DND-41 (cell line): ENCODE measurements around the gene GAS2.

Source experiments
- ATAC-seq: fragments of 200-7000 bp; cut with Tn5 transposase; 3 replicates; pipeline ENCODE4 v1.9.1; 2021; ENCODE audit warnings: low read depth; ENCODE audit not compliant: insufficient read depth
- DNase-seq: peaks from one replicate; pipeline ENCODE4 v3.0.0-alpha.2; 2020
- H2AFZ ChIP-seq: 2 replicates; pipeline ENCODE4 v1.6.0; 2012; ENCODE audit warnings: low read depth, low read length
- H3K27ac ChIP-seq: 2 replicates; pipeline ENCODE4 v1.5.1; 2012; ENCODE audit warnings: low read length, inconsistent platforms
- H3K27me3 ChIP-seq: fragments of 200-600 bp; sonication (generic); 2 replicates; pipeline ENCODE4 v1.6.0; 2012; ENCODE audit warnings: low read length, mild to moderate bottlenecking, inconsistent platforms; ENCODE audit not compliant: insufficient read depth, poor library complexity
- H3K36me3 ChIP-seq: 2 replicates; pipeline ENCODE4 v1.5.1; 2012; ENCODE audit warnings: low read length, inconsistent platforms; ENCODE audit not compliant: insufficient read depth
- H3K4me1 ChIP-seq: 2 replicates; pipeline ENCODE4 v1.5.1; 2012; ENCODE audit warnings: mild to moderate bottlenecking, low read length; ENCODE audit not compliant: insufficient read depth
- H3K4me2 ChIP-seq: 2 replicates; pipeline ENCODE4 v1.6.0; 2012; ENCODE audit warnings: mild to moderate bottlenecking, moderate library complexity, low read length, inconsistent platforms; ENCODE audit not compliant: insufficient read depth
- H3K4me3 ChIP-seq, 2 experiments: fragments of 200-600 bp in 1 of 2; shearing (Covaris generic) in 1 of 2; 2 replicates each; pipeline ENCODE4 v1.5.1; 2012 to 2016; ENCODE audit warnings: inconsistent platforms in 2 of 2, low read length in 2 of 2, mild to moderate bottlenecking in 2 of 2, low read depth in 1 of 2, moderate library complexity in 1 of 2
- H3K79me2 ChIP-seq: 2 replicates; pipeline ENCODE4 v1.6.0; 2012; ENCODE audit warnings: low read length, inconsistent platforms; ENCODE audit not compliant: insufficient read depth
- H3K9ac ChIP-seq: 2 replicates; pipeline ENCODE4 v1.6.0; 2012; ENCODE audit warnings: low read depth, mild to moderate bottlenecking, inconsistent platforms, low read length, moderate library complexity
- H3K9me3 ChIP-seq: 2 replicates; pipeline ENCODE4 v1.5.1; 2012; ENCODE audit warnings: low read length, moderate library complexity, mild to moderate bottlenecking, inconsistent platforms; ENCODE audit not compliant: insufficient read depth, severe bottlenecking
- H4K20me1 ChIP-seq: 2 replicates; pipeline ENCODE4 v1.6.0; 2012; ENCODE audit warnings: low read length; ENCODE audit not compliant: insufficient read depth
- EZH2 ChIP-seq: IDR thresholded peaks from 3 replicates; pipeline ENCODE4 v1.6.1; 2012; ENCODE audit warnings: borderline replicate concordance, low read depth, mild to moderate bottlenecking, moderate library complexity, low read length, inconsistent platforms; ENCODE audit not compliant: severe bottlenecking
- TF ChIP-seq, protein P1 (sequence below): IDR thresholded peaks from 2 replicates; pipeline ENCODE4 v1.5.1; 2012; ENCODE audit warnings: borderline replicate concordance, low read length, moderate library complexity, mild to moderate bottlenecking; ENCODE audit not compliant: poor library complexity, severe bottlenecking; ENCODE audit errors: extremely low read depth

Gene GAS2

DNA sequence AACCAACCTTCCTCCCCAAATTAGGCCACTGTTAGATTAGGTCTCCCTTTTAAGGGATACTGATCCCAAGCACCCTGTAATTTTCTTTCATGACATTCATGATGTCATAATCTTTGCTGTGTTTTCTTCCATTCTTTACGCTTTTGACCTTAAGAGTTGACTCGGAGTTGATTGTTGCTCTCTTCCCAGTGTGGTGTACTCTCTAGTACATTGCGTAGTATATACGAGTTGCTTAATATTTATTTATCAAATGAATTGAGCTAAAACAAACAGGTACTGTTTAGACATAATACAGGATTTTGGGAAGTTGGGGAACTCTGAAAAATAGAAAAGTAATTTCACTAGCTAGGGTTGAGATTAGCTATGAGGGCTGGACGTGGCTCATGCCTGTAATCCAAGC lies 113.4 kb downstream of the GAS2 start:
- H3K9me3 ChIP-seq, result no peaks in the 10 kb centered on the region
- H4K20me1 ChIP-seq, result no peaks in the 10 kb centered on the region
- no peak overlapping the region for H2AFZ ChIP-seq
- H3K4me3 ChIP-seq, result no peak overlapping the region
- H3K79me2 ChIP-seq, result no peaks in the 10 kb centered on the region
- H3K9ac ChIP-seq, result no peak overlapping the region
- no peak overlapping the region for H3K27ac ChIP-seq
- no peaks in the 10 kb centered on the region for H3K36me3 ChIP-seq
- peaks cover 6% of the 10 kb centered on the region for H3K4me1 ChIP-seq
- no peak for ATAC-seq
- H3K4me2 ChIP-seq, result no peak overlapping the region
- H3K27me3 ChIP-seq, result no peaks in the 10 kb centered on the region
- TF ChIP-seq, protein P1, sequence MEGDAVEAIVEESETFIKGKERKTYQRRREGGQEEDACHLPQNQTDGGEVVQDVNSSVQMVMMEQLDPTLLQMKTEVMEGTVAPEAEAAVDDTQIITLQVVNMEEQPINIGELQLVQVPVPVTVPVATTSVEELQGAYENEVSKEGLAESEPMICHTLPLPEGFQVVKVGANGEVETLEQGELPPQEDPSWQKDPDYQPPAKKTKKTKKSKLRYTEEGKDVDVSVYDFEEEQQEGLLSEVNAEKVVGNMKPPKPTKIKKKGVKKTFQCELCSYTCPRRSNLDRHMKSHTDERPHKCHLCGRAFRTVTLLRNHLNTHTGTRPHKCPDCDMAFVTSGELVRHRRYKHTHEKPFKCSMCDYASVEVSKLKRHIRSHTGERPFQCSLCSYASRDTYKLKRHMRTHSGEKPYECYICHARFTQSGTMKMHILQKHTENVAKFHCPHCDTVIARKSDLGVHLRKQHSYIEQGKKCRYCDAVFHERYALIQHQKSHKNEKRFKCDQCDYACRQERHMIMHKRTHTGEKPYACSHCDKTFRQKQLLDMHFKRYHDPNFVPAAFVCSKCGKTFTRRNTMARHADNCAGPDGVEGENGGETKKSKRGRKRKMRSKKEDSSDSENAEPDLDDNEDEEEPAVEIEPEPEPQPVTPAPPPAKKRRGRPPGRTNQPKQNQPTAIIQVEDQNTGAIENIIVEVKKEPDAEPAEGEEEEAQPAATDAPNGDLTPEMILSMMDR, result no peak
- no peak for TF ChIP-seq EZH2
- no peak for DNase-seq

DNA sequence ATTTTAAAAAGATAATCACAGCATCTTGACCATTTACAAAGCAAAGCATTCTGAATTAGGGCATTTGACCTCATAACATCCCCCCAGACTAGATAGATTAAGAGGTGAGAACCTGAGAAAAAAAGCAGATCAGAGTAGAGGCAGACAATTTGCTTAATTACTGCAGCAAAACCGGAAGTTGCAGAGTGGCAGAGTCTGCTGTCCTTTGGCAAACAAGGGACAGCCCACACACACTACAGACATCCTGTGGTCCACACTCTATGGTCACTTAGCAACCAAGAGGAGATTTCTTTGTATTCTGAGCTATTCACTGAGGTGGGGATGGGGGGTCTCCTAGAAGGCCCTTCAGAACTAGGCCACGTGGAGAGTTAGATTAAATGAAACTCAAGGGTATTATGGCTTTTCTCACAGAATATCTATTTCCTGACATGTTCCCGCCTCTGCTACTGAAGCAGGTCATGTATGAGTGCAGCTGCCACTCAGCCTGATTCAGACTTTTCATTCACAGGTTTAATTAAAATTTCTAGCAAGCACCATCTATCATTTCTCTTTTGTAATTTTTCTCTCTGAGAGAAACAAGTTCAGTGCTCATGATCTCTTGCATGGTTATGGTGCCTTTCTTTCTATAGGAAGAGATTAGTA lies 114.7 kb downstream of the GAS2 start:
- Histone ChIP-seq H3K27ac (no peak overlapping the region), H3K79me2 (no peaks in the 10 kb centered on the region), H3K9me3 (no peaks in the 10 kb centered on the region), H3K4me2 (peak overlapping the region; percentile 36; the same call in 1 of the 2 replicates), H3K9ac (no peak overlapping the region), H4K20me1 (no peaks in the 10 kb centered on the region), H3K4me1 (peaks cover 11% of the 10 kb centered on the region), H2AFZ (peak overlapping the region; percentile 31; the same call in 1 of the 2 replicates), H3K4me3 (no peak overlapping the region), H3K36me3 (no peaks in the 10 kb centered on the region), H3K27me3 (no peaks in the 10 kb centered on the region)
- no peak for TF ChIP-seq EZH2
- TF ChIP-seq, protein P1, result no peak
- DNase-seq, result no peak
- peak; percentile 33; the same call in 1 of the 3 replicates for ATAC-seq

DNA sequence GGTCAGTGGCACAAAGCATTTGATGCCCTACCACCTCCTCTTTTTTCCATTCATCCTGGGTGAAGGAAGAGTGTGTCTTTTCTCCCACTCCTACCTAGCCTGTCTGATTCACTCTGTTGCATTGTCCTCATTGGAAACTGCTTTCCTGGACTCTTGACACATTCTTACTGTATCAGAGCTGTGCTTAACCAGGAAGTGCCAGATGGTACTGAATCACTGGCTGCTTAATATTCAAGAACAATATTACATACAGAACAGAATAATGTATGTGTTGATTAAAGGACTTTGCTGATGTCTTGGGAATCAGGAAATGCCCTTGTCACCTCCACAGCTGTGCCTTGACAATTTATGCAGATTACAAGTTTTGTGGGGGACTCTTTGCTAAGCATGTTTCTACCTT lies 118.8 kb downstream of the GAS2 start:
- H3K79me2 ChIP-seq, result no peaks in the 10 kb centered on the region
- TF ChIP-seq, protein P1, result no peak
- no peak for TF ChIP-seq EZH2
- no peak for DNase-seq
- H3K36me3 ChIP-seq, result no peaks in the 10 kb centered on the region
- H3K9me3 ChIP-seq, result no peaks in the 10 kb centered on the region
- no peaks in the 10 kb centered on the region for H4K20me1 ChIP-seq
- no peaks in the 10 kb centered on the region for H3K27me3 ChIP-seq
- H3K4me1 ChIP-seq, result peaks cover 11% of the 10 kb centered on the region
- H3K27ac ChIP-seq, result no peak overlapping the region
- H3K4me3 ChIP-seq, result no peak overlapping the region
- no peak for ATAC-seq
- no peak overlapping the region for H3K9ac ChIP-seq
- no peak overlapping the region for H2AFZ ChIP-seq
- no peak overlapping the region for H3K4me2 ChIP-seq
